Measurements from ENCODE around the gene TTPAL. TPM values are rescaled to one million over a fixed set of nuclear protein-coding genes. Genes with fewer than 3 reads are reported as not detected.

Gene TTPAL
- total and polyA plus RNA-seq, 7 donors, result 1.2 to 8.4 (median 4.5) TPM

DNA sequence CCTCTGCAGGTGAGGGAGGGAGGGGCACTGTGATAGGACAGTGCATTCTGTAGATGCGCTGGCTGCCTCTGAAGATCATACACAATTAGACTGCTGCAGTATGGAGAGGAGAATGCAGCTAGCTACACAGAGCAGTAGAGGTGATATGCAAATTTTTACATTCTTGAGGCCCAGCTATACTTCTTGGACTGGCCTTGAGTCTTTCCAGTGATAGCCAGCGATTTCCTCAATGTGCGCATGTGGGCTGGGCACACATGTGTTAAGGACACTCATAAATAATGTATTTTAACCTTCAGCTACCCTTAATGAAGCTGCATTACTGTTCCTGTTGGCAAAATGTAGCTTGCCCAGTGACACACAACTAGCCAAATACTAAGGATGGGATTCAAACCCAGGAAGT lies 19.0 kb downstream of the TTPAL start:
- peaks cover 33% of the 10 kb centered on the region for H3K4me1 ChIP-seq
- H3K9me3 ChIP-seq, result no peaks in the 10 kb centered on the region
- H3K4me3 ChIP-seq, result no peak overlapping the region
- WGBS, 3 donors, result 87 to 99% (median 96%) methylated on average over 3 of the region's 3 CpGs
- intact Hi-C loops (cut with DNase I), result no loop called here
- no peak for TF ChIP-seq CTCF (IDR thresholded peaks at IDR 0.05)
- peaks cover 5 to 94% of the 10 kb centered on the region in 2 donors for H3K36me3 ChIP-seq (ENCODE audit: insufficient read depth in 1 of 2, low read depth in 1 of 2)
- peak overlapping the region; percentile 79 for H3K27ac ChIP-seq
- ATAC-seq (no peak), DNase-seq (no peak)
- no peaks in the 10 kb centered on the region for H3K27me3 ChIP-seq (ENCODE audit: insufficient read depth in 3 of 3, low read length in 2 of 3)

DNA sequence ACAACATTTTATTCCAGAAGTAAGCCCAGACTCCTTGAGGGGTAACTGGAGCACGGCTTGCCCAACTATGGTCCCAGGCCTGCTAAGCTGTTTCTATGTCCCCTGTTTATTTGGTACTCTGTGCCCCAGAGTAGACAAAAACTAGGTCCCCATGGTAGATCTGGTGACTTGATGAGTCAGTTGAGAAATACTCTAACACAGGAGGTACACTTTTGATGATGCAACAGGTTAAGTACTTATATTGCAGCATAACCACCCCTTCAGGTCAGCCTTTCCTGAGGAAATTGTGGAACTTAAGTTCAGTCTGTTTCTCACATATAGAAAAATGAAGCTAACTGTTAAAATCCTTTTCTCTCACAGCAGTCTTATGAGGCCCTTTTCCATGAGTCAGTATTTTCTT lies 19.6 kb downstream of the TTPAL start:
- intact Hi-C loops (cut with DNase I), result no loop called here
- H3K36me3 ChIP-seq (ENCODE audit: insufficient read depth in 1 of 2, low read depth in 1 of 2), result peaks cover under 1 to 94% of the 10 kb centered on the region in 2 donors
- ATAC-seq, result peak; percentile 72 to 83 (median 78)

GRCh38 chr20:44495802-44496481 lies 20.3 kb downstream of the TTPAL start:
- no peak for TF ChIP-seq CTCF (IDR thresholded peaks at IDR 0.05)
- peak; percentile 75 to 78 (median 77) for ATAC-seq
- Histone ChIP-seq H3K4me3 (no peak overlapping the region), H3K27ac (peak overlapping the region; percentile 79), H3K4me1 (peaks cover 41% of the 10 kb centered on the region), H3K36me3 (ENCODE audit: insufficient read depth in 1 of 2, low read depth in 1 of 2) (peaks cover 0 to 95% of the 10 kb centered on the region in 2 donors), H3K9me3 (no peaks in the 10 kb centered on the region), H3K27me3 (ENCODE audit: insufficient read depth in 3 of 3, low read length in 2 of 3) (no peaks in the 10 kb centered on the region)
- WGBS, 3 donors, result 87 to 96% (median 93%) methylated on average over 3 of the region's 3 CpGs
- intact Hi-C loops (cut with DNase I), result no loop called here
- no peak for DNase-seq

More for the DNA sequence above, 19.6 kb downstream of the TTPAL start:
- Histone ChIP-seq H3K4me1 (peaks cover 34% of the 10 kb centered on the region), H3K27me3 (ENCODE audit: insufficient read depth in 3 of 3, low read length in 2 of 3) (no peaks in the 10 kb centered on the region), H3K4me3 (no peak overlapping the region), H3K27ac (peak overlapping the region; percentile 79), H3K9me3 (no peaks in the 10 kb centered on the region)
- TF ChIP-seq CTCF (IDR thresholded peaks at IDR 0.05), result no peak
- WGBS, 3 donors, result 88 to 100% (median 100%) methylated on average over 1 of the region's 1 CpG
- DNase-seq, result no peak

DNA sequence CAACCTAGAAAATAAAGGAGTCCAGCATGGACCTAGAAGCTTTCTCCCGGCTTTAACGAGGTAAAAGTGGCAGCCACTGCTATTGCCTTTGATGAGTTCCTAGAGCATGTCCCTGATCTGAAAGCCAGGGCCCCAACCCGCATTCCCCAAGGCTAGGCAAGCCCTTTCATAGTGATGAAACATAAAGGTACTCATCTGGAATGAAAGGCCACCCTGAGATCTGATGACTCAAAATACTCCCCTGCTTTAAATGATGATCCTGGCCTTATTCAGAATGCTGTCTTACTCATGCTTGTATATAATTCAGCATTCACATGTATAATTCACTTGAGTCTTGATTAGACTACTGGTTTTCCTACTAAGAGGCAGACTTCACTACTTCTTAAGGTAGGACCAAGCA lies 21.3 kb downstream of the TTPAL start:
- peak overlapping the region; percentile 79 for H3K27ac ChIP-seq
- WGBS, 3 donors, result 87 to 89% (median 89%) methylated on average over 3 of the region's 3 CpGs
- no peak for ATAC-seq

More for the DNA sequence above, 21.3 kb downstream of the TTPAL start:
- Histone ChIP-seq H3K9me3 (no peaks in the 10 kb centered on the region), H3K4me3 (no peak overlapping the region), H3K27me3 (ENCODE audit: insufficient read depth in 3 of 3, low read length in 2 of 3) (no peaks in the 10 kb centered on the region), H3K4me1 (peaks cover 49% of the 10 kb centered on the region), H3K36me3 (ENCODE audit: insufficient read depth in 1 of 2, low read depth in 1 of 2) (peaks cover 0 to 95% of the 10 kb centered on the region in 2 donors)
- no peak for DNase-seq
- no peak for TF ChIP-seq CTCF (IDR thresholded peaks at IDR 0.05)
- intact Hi-C loops (cut with DNase I), result no loop called here

All from psoas muscle (tissue), 8 donors.